ENCODE results near the gene IGFBPL1.
"Not testable (repeated sequence)": the region's sequence is repeated elsewhere in the genome, so short reads cannot be mapped to it uniquely, and the experiment has no call there.

The IGFBPL1 gene

GRCh38 chr9:38423973-38424843, at the start of gene IGFBPL1:
Gene IGFBPL1 (minus strand): TSS chr9:38424454. CDS start chr9:38424424, 30 bp downstream.
- peak; percentile 41 for DNase-seq

- DNase-seq, result not testable (repeated sequence)
Observed at GRCh38 chr9:38472583-38473249, 48.5 kb upstream of the IGFBPL1 start.

GRCh38 chr9:38467404-38467803, 43.1 kb upstream of the IGFBPL1 start:
- no peak for DNase-seq

GRCh38 chr9:38453835-38454234, 29.6 kb upstream of the IGFBPL1 start:
- no peak for DNase-seq

GRCh38 chr9:38451162-38451561, 26.9 kb upstream of the IGFBPL1 start:
- DNase-seq, result no peak

GRCh38 chr9:38447703-38448102, 23.4 kb upstream of the IGFBPL1 start:
- DNase-seq, result no peak

- DNase-seq, result no peak
Observed at GRCh38 chr9:38445154-38446043, 21.1 kb upstream of the IGFBPL1 start.

- no peak for DNase-seq
Observed at GRCh38 chr9:38443597-38443996, 19.3 kb upstream of the IGFBPL1 start.

GRCh38 chr9:38443181-38443580, 18.9 kb upstream of the IGFBPL1 start:
- DNase-seq, result no peak

- DNase-seq, result no peak
Observed at GRCh38 chr9:38442473-38443096, 18.3 kb upstream of the IGFBPL1 start.

GRCh38 chr9:38441347-38442085, 17.3 kb upstream of the IGFBPL1 start:
- no peak for DNase-seq

GRCh38 chr9:38440516-38440915, 16.3 kb upstream of the IGFBPL1 start:
- DNase-seq, result no peak

- no peak for DNase-seq
Observed at GRCh38 chr9:38439916-38440301, 15.7 kb upstream of the IGFBPL1 start.

- no peak for DNase-seq
Observed at GRCh38 chr9:38439291-38439915, 15.1 kb upstream of the IGFBPL1 start.

GRCh38 chr9:38437193-38437823, 13.1 kb upstream of the IGFBPL1 start:
- DNase-seq, result no peak

GRCh38 chr9:38436708-38437107, 12.5 kb upstream of the IGFBPL1 start:
- DNase-seq, result no peak

- DNase-seq, result no peak
Observed at GRCh38 chr9:38435521-38435920, 11.3 kb upstream of the IGFBPL1 start.

- DNase-seq, result no peak
Observed at GRCh38 chr9:38434853-38435252, 10.6 kb upstream of the IGFBPL1 start.

- no peak for DNase-seq
Observed at GRCh38 chr9:38434365-38434764, 10.1 kb upstream of the IGFBPL1 start.

GRCh38 chr9:38432922-38433510, 8.8 kb upstream of the IGFBPL1 start:
- DNase-seq, result no peak

- DNase-seq, result no peak
Observed at GRCh38 chr9:38431116-38431515, 6.9 kb upstream of the IGFBPL1 start.

Data from left hindlimb (tissue), 1 donor.